Activated CD4-positive, alpha-beta T cell treated with anti-CD3 and anti-CD28 coated beads for 36 hours (primary cell): ENCODE measurements around the gene TPCN1. TPM values are rescaled to one million over a fixed set of nuclear protein-coding genes. Genes with fewer than 3 reads are reported as not detected.
A peak's percentile ranks its signal among the peaks of the same experiment; 100 is the strongest.

Source experiments
- ATAC-seq: fragments of 200-7000 bp; cut with Tn5 transposase; one replicate; pipeline ENCODE4 v1.10.0; 2021; ENCODE audit warnings: mild to moderate bottlenecking, moderate library complexity
- CTCF ChIA-PET: fragments of 350-600 bp; sonication (Branson Sonifier 250); formaldehyde crosslinking; loops from one replicate; lab custom pipeline; 2021; ENCODE audit warnings: antibody characterized with exemption; lab: Charles Lee
- POLR2A ChIA-PET: fragments of 350-600 bp; sonication (Branson Sonifier 250); formaldehyde crosslinking; loops from one replicate; lab custom pipeline; 2021; ENCODE audit warnings: antibody characterized with exemption, inconsistent platforms; lab: Charles Lee
- DNase-seq: peaks from one replicate; pipeline ENCODE4 v3.0.0-alpha.2; 2020
- H3K27ac Mint-ChIP-seq: one replicate; pipeline ENCODE4 v1.8.0; 2021; ENCODE audit warnings: mixed read lengths
- H3K27me3 Mint-ChIP-seq: one replicate; pipeline ENCODE4 v1.8.0; 2021; ENCODE audit warnings: mixed read lengths
- H3K36me3 Mint-ChIP-seq: one replicate; pipeline ENCODE4 v1.8.0; 2021; ENCODE audit warnings: low read depth, mixed read lengths
- H3K4me1 Mint-ChIP-seq: one replicate; pipeline ENCODE4 v1.8.0; 2021; ENCODE audit warnings: mixed read lengths
- H3K4me3 Mint-ChIP-seq: one replicate; pipeline ENCODE4 v1.8.0; 2021; ENCODE audit warnings: mild to moderate bottlenecking, moderate library complexity, mixed read lengths
- H3K9me3 Mint-ChIP-seq: one replicate; pipeline ENCODE4 v1.8.0; 2021; ENCODE audit warnings: low read depth, mixed read lengths
- intact Hi-C, 2 experiments: fragments of 100-400 bp; cut with DNase I in 1 of 2; cut with micrococcal nuclease in 1 of 2; formaldehyde crosslinking; loops; one replicate each; pipeline versions ENCODE4 v1.14.2 to v1.15.1; 2022 to 2024; cut with DNase I, micrococcal nuclease
- total RNA-seq, 2 experiments: library from RNA; stranded (reverse); gene quantifications; one replicate each; pipeline ENCODE4 v1.2.3, GENCODE V29; 2021

Gene TPCN1
- total RNA-seq, 2 experiments from 2014 or later, result 35.5 to 37.0 TPM

DNA sequence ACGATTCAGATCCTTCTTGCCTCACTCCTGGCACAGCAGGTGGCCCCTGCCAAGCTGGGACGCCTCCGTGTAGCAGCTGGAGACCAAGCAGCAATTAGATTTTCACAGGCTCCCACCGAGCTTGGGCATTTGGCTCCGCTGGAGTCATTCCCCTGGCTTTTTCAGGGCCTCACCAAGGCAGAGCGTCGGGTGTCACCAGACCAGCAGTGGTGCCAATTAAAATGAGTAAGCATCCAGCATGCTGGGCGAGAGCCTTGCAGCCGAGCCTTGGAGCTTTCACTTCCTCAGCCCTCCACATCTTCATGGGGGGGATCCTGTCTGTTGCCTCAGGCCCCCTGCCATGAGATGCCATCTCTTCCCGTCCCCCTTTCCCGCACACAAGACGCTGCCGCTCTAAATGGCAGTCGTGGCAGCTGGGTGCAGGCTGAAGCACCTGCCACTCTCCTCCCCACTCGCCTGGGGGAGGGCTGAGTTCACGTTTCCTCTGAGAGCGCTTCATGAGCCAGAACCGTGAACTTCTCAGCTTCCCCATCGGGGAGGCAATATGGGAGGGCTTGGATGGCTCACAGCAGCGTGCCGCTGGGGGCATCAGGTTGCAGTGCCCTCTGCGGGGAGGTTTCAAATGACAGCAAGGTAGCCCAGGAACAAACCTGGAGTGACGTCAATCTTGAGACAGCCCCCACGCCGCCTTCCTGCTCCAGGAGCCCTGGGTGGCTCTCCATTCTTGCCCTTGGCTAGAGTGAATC, 11.7 kb downstream of the TPCN1 start:
- peak; percentile 80 for DNase-seq
- H3K27me3 Mint-ChIP-seq, result no peaks in the 10 kb centered on the region
- H3K4me1 Mint-ChIP-seq, result peaks cover 60% of the 10 kb centered on the region
- H3K27ac Mint-ChIP-seq, result peak overlapping the region; percentile 93
- H3K4me3 Mint-ChIP-seq, result peak overlapping the region; percentile 64
- ChIA-PET CTCF (interaction anchor here (0.5 to 2.3 kb wide), 6 partner anchors 10 to 255 kb away, joined by 3 to 15 read pairs (median 3); partner anchors contain the start of gene OAS2), POLR2A (interaction anchor here (0.6 to 1.3 kb wide), 4 partner anchors 11 to 51 kb away, joined by 3 to 5 read pairs (median 4); partner anchors contain the start of gene TPCN1)
- intact Hi-C loops, result loop anchor here (1.0 to 2.0 kb wide), 4 partner anchors 12 to 48 kb away; partner anchors contain the start of genes DDX54 (in 1 of the 2), RITA1 (in 1 of the 2) and TPCN1 (in 1 of the 2)
- peaks cover 53% of the 10 kb centered on the region for H3K36me3 Mint-ChIP-seq
- H3K9me3 Mint-ChIP-seq, result no peaks in the 10 kb centered on the region
- ATAC-seq, result peak; percentile 77

GRCh38 chr12:113233967-113234366, 12.7 kb downstream of the TPCN1 start:
- POLR2A ChIA-PET, result no interaction called here
- Mint-ChIP-seq H3K27ac (peak overlapping the region; percentile 93), H3K36me3 (peaks cover 44% of the 10 kb centered on the region), H3K27me3 (no peaks in the 10 kb centered on the region), H3K4me1 (peaks cover 51% of the 10 kb centered on the region), H3K9me3 (no peaks in the 10 kb centered on the region), H3K4me3 (no peak overlapping the region)
- intact Hi-C loops, result loop anchor here (1.0 to 2.0 kb wide), 4 partner anchors 13 to 49 kb away; partner anchors contain the start of genes DDX54 (in 1 of the 2), RITA1 (in 1 of the 2) and TPCN1 (in 1 of the 2)
- CTCF ChIA-PET, result interaction anchor here (0.6 to 2.3 kb wide), 4 partner anchors 10 to 256 kb away, joined by 3 to 15 read pairs (median 4); partner anchors contain the start of gene OAS2
- ATAC-seq, result no peak
- no peak for DNase-seq

DNA sequence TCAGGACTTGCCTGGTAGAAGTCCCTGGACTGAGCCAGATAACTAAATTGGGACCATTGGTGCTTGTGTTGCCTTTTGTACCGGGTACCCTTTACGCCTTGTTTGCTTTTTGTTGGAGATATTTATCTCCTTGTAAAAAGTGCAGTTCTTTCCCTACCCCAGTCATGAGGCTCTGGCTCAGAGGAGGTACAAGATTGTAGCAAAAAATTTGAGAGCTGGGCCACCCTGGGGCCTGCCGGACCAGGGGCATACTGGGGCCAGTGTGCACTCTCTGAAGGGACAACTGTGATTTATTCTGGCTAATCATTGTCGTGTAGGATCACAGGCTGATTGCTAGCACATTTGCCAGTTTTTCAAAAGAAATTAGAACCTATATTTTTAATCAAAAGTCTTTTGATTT, 13.2 kb downstream of the TPCN1 start:
- intact Hi-C loops, result no loop called here
- ChIA-PET POLR2A (no interaction called here), CTCF (interaction anchor here (1.0 kb wide), 1 partner anchor 256 kb away, joined by 3 read pairs; the partner anchor contains the start of gene OAS2)
- peaks cover 46% of the 10 kb centered on the region for H3K4me1 Mint-ChIP-seq
- H3K27me3 Mint-ChIP-seq, result no peaks in the 10 kb centered on the region
- H3K27ac Mint-ChIP-seq, result no peak overlapping the region
- DNase-seq (no peak), ATAC-seq (no peak)
- no peaks in the 10 kb centered on the region for H3K9me3 Mint-ChIP-seq
- H3K4me3 Mint-ChIP-seq, result no peak overlapping the region
- peaks cover 47% of the 10 kb centered on the region for H3K36me3 Mint-ChIP-seq

DNA sequence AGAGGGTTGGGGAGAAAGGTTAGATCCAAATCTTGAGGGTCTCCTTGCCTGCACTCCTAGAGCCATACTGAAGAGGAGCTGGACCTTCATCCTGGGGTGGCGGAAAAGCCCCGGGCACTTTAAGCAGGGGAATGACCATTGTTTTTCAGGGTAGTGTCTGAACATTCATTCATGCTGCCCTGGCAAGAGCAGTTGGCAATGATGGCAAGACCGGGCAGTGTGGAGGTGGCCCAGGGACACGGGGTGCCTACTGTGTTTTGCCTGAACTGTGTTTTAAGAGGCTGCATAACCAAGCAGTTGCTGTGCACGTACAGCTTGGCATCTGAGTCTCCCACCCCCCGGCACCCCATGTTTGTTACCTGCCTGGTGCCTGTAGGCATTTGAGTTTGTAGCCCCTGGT, 14.7 kb downstream of the TPCN1 start:
- H3K27me3 Mint-ChIP-seq, result no peaks in the 10 kb centered on the region
- peaks cover 32% of the 10 kb centered on the region for H3K4me1 Mint-ChIP-seq
- H3K4me3 Mint-ChIP-seq, result no peak overlapping the region
- ChIA-PET POLR2A (interaction anchor here (0.6 kb wide), 1 partner anchor 172 kb away, joined by 6 read pairs; no protein-coding TSS in a partner anchor), CTCF (no interaction called here)
- DNase-seq, result no peak
- H3K36me3 Mint-ChIP-seq, result peaks cover 36% of the 10 kb centered on the region
- no peak for ATAC-seq
- H3K27ac Mint-ChIP-seq, result peak overlapping the region; percentile 44
- no peaks in the 10 kb centered on the region for H3K9me3 Mint-ChIP-seq
- intact Hi-C loops, result no loop called here

- ChIA-PET POLR2A (interaction anchor here (0.6 kb wide), 1 partner anchor 141 kb away, joined by 3 read pairs; no protein-coding TSS in a partner anchor), CTCF (no interaction called here)
- Mint-ChIP-seq H3K9me3 (no peaks in the 10 kb centered on the region), H3K4me3 (no peak overlapping the region), H3K4me1 (peaks cover 28% of the 10 kb centered on the region), H3K27ac (no peak overlapping the region), H3K36me3 (peaks cover 29% of the 10 kb centered on the region), H3K27me3 (no peaks in the 10 kb centered on the region)
- intact Hi-C loops, result no loop called here
- ATAC-seq (no peak), DNase-seq (no peak)
Observed at GRCh38 chr12:113236539-113237399, 15.5 kb downstream of the TPCN1 start.

GRCh38 chr12:113237748-113238147, 16.5 kb downstream of the TPCN1 start:
- peaks cover 19% of the 10 kb centered on the region for H3K4me1 Mint-ChIP-seq
- POLR2A ChIA-PET, result no interaction called here
- ATAC-seq (no peak), DNase-seq (no peak)
- no peak overlapping the region for H3K27ac Mint-ChIP-seq
- no peaks in the 10 kb centered on the region for H3K27me3 Mint-ChIP-seq
- CTCF ChIA-PET, result interaction anchor here (1.2 kb wide), 1 partner anchor 41 kb away, joined by 3 read pairs; no protein-coding TSS in a partner anchor
- H3K36me3 Mint-ChIP-seq, result peaks cover 27% of the 10 kb centered on the region
- intact Hi-C loops, result no loop called here
- no peak overlapping the region for H3K4me3 Mint-ChIP-seq
- H3K9me3 Mint-ChIP-seq, result no peaks in the 10 kb centered on the region

GRCh38 chr12:113238309-113238708, 17.0 kb downstream of the TPCN1 start:
- CTCF ChIA-PET, result interaction anchor here (0.8 to 1.2 kb wide), 2 partner anchors 42 to 109 kb away, joined by 3 read pairs; no protein-coding TSS in a partner anchor
- H3K9me3 Mint-ChIP-seq, result no peaks in the 10 kb centered on the region
- DNase-seq, result no peak
- peaks cover 13% of the 10 kb centered on the region for H3K4me1 Mint-ChIP-seq
- POLR2A ChIA-PET, result no interaction called here
- no peaks in the 10 kb centered on the region for H3K27me3 Mint-ChIP-seq
- H3K27ac Mint-ChIP-seq, result no peak overlapping the region
- no peak overlapping the region for H3K4me3 Mint-ChIP-seq
- intact Hi-C loops, result no loop called here
- peaks cover 24% of the 10 kb centered on the region for H3K36me3 Mint-ChIP-seq
- ATAC-seq, result no peak

DNA sequence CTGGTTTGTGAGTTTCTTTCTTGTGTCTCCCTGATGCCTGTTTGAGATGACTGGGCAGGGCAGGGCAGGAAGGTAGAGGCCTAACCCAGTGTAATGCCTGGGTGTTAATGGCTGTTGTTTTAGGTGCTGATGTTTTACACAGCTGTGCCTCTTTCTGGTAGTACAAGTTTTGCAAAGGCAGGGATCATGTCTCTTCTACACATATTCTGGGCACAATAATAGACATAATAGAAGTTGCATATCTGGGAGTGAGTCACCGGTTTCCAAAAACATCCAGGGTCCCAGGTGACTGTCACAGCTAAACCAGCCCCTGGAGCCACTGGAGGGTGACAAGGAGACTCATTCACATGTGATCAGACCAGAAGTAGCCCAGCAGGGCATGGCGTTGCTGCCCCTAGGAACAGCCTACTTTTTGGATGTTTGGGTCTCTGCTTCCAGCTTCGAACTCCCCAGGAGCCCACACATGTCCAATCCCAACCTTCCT, 18.1 kb downstream of the TPCN1 start:
- POLR2A ChIA-PET, result interaction anchor here (0.6 to 1.1 kb wide), 4 partner anchors 9 to 46 kb away, joined by 3 to 10 read pairs (median 4); partner anchors contain the start of gene TPCN1
- H3K27ac Mint-ChIP-seq, result no peak overlapping the region
- intact Hi-C loops, result no loop called here
- peaks cover 9% of the 10 kb centered on the region for H3K4me1 Mint-ChIP-seq
- DNase-seq, result no peak
- H3K36me3 Mint-ChIP-seq, result peaks cover 18% of the 10 kb centered on the region
- H3K4me3 Mint-ChIP-seq, result no peak overlapping the region
- CTCF ChIA-PET, result interaction anchor here (0.8 to 1.7 kb wide), 2 partner anchors 11 to 110 kb away, joined by 3 read pairs; no protein-coding TSS in a partner anchor
- peak; percentile 39 for ATAC-seq
- no peaks in the 10 kb centered on the region for H3K27me3 Mint-ChIP-seq
- H3K9me3 Mint-ChIP-seq, result no peaks in the 10 kb centered on the region

DNA sequence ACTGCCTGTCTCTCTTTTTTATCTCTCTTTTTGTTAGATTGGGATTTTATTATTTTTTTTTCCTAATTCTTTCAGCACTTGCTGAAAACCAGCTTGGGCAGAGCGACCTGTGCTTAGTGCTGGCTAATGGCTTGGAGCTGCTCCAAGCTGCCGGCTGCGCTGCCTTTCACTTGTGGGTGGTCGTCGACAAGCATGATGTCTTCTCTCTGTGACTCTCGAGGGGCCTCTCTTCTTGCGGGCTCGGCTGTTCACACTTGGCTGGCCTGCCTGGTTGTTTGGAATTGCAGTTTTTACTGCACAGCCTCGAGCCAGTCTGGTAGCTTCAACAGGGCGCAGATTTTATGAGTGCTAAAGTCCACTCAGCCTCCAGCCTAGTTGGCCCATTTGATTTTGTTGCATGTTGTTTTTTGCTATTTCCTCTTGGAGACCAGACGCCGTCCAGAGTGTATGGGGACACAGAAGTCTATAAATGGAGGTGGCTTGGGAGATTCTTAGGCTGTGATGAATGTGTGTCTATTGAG, 18.6 kb downstream of the TPCN1 start:
- ATAC-seq, result no peak
- Mint-ChIP-seq H3K27me3 (no peaks in the 10 kb centered on the region), H3K4me3 (no peak overlapping the region), H3K27ac (no peak overlapping the region), H3K36me3 (peaks cover 21% of the 10 kb centered on the region), H3K4me1 (peaks cover 13% of the 10 kb centered on the region), H3K9me3 (no peaks in the 10 kb centered on the region)
- POLR2A ChIA-PET, result interaction anchor here (0.7 to 1.1 kb wide), 3 partner anchors 9 to 46 kb away, joined by 3 to 10 read pairs (median 3); no protein-coding TSS in a partner anchor
- no peak for DNase-seq
- CTCF ChIA-PET, result interaction anchor here (0.6 to 1.7 kb wide), 2 partner anchors 10 to 185 kb away, joined by 3 read pairs; no protein-coding TSS in a partner anchor
- intact Hi-C loops, result no loop called here

- H3K27ac Mint-ChIP-seq, result no peak overlapping the region
- H3K9me3 Mint-ChIP-seq, result no peaks in the 10 kb centered on the region
- no peaks in the 10 kb centered on the region for H3K27me3 Mint-ChIP-seq
- no peak for DNase-seq
- ChIA-PET POLR2A (interaction anchor here (0.7 to 1.1 kb wide), 2 partner anchors 10 to 22 kb away, joined by 3 read pairs; no protein-coding TSS in a partner anchor), CTCF (interaction anchor here (0.6 to 1.7 kb wide), 3 partner anchors 10 to 185 kb away, joined by 3 read pairs; no protein-coding TSS in a partner anchor)
- H3K4me3 Mint-ChIP-seq, result no peak overlapping the region
- peaks cover 12% of the 10 kb centered on the region for H3K4me1 Mint-ChIP-seq
- H3K36me3 Mint-ChIP-seq, result peaks cover 19% of the 10 kb centered on the region
- ATAC-seq, result no peak
- intact Hi-C loops, result no loop called here
Observed at GRCh38 chr12:113240395-113240794, 19.1 kb downstream of the TPCN1 start.
